DMS114 treated with DMSO at 0.1 percent for 48 hours (cell line): ENCODE data around the gene CSTPP1.
"Not testable (repeated sequence)": the region's sequence is repeated elsewhere in the genome, so short reads cannot be mapped to it uniquely, and the experiment has no call there.

Experiments
- DNase-seq: peaks from one replicate; lab custom pipeline; 2025; ENCODE audit not compliant: unreplicated experiment; lab: John Stamatoyannopoulos, UW

CSTPP1 gene

GRCh38 chr11:47189100-47189834 lies 252.7 kb downstream of the CSTPP1 start:
- DNase-seq = no peak

DNA sequence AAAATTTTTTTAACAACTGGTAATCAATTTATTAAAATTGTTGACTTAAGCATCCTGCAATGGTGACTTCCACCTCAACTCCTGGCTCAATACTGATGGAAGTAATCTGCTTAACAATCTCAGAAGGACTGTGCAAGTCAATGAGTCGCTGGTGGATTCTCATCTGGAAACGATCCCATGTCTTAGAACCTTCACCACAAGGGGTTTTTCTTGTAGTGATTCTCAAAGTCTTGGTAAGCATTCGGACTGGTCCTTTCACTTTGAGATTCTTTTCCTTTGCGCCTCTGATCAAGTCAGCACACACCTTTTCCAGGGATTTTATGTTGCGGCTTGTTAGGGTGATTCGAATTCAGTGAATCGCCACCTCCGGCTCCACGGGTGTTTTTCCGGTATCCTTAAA lies 254.6 kb downstream of the CSTPP1 start:
- not testable (repeated sequence) for DNase-seq

DNA sequence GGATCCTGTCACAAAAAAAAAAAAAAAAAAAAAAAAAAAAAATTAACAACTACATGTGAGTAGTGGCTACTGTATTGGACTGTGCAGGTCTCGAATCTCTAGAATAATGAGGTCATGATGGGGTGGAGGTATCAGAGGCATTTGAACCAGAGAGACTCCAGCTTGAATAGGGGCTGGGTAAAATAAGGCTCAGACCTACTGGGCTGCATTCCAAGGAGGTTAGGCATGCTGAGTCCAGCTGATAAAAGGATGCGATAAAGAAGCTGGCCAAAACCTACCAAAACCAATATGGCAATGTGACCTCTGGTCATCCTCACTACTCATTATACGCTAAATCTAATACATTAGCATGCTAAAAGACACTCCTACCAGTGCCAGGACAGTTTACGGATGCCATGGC lies 255.6 kb downstream of the CSTPP1 start:
- DNase-seq = no peak

DNA sequence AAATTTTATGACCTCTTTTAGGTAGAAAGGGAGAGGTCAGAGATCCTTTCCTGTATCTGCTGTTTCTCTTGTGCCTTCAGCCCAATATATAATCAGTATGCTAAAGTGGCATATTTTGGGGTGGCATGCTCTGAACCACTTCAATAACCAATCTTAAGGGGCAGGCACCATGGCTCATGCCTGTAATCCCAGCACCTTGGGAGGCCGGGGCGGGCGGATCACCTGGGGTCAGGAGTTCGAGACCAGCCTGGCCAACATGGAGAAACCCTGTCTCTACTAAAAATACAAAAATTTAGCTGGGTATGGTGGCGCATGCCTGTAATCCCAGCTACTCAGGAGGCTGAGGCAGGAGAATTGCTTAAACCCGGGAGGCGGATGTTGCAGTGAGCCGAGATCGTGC lies 261.6 kb downstream of the CSTPP1 start:
- DNase-seq = not testable (repeated sequence)

DNA sequence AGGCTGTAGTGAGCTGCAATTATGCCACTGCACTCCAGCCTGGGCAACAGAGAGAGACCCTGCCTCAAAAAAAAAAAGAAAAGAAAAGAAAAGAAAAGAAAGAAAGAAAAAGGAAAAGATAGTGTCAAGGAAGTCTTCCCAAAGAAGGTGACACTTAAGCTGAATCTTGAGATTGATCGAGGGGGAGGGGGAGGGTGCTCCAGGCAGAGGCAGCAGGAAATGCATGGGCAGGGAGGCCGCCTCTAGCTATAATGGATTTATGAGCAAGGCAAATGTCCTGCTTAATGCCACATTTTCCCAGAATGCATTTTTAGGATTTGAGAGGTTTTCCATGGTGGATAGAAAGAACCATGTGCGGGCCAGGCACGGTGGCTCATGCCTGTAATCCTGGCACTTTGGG lies 264.5 kb downstream of the CSTPP1 start:
- DNase-seq = no peak

GRCh38 chr11:47202576-47202975 lies 266.0 kb downstream of the CSTPP1 start:
- no peak for DNase-seq

GRCh38 chr11:47204637-47204989 lies 268.1 kb downstream of the CSTPP1 start:
- DNase-seq = no peak

DNA sequence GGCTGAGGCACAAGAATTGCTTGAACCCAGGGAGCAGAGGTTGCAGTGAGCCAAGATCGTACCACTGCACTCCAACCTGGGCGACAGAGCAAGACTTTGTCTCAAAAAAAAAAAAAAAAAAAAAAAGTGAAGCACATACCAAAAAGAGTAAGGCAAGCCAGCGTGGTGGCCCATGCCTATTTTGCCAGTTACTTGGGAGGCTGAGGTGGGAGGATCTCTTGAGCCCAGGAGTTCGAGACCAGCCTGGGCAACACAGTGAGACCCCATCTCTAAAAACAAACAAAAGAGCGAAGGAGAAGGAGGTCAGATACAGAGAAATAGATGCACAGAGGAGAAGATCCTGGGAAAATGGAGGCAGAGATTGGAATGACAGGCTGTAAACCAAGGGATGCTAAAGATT lies 270.0 kb downstream of the CSTPP1 start:
- DNase-seq = not testable (repeated sequence)

DNA sequence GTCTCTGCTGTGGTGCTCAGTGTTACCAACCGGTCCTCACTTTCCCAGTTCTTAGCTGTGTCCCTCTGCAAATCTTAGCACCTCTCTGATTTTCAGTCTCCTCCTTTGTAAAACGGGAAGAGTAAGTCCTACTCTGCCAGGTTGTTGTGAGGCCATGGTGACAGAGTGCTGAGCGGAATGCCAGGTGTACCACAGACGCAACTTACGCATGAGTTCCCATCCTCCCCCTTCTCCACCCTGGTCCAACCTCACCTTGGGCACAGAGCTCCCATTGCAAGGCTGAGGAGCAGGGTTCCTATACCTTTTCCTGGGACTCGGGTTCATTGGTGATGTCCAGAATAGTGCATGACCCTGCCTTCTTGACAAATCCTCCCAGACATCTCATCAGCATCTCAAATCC lies 270.9 kb downstream of the CSTPP1 start:
- DNase-seq = no peak

DNA sequence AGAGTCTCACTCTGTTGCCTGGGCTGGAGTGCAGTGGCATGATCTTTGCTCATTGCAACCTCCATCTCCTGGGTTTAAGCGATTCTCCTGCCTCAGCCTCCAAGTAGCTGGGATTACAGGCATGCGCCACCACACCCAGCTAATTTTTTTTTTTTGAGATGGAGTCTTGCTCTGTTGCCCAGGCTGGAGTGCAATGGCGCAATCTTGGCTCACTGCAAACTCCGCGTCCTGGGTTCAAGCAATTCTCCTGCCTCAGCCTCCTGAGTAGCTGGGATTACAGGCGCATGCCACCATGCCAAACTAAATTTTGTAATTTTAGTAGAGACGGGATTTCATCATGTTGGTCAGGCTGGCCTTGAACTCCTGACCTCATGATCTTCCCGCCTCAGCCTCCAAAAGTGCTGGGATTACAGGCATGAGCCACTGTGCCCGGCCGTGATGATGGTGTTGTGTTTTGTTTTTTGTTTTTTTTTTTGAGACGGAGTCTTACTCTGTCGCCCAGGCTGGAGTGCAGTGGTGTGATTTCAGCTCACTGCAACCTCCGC lies 271.5 kb downstream of the CSTPP1 start:
- DNase-seq = not testable (repeated sequence)

- no peak for DNase-seq
Observed at GRCh38 chr11:47208628-47209027, 272.1 kb downstream of the CSTPP1 start.
